GM12878 (cell line): ENCODE data around the gene PRR22. TPM values are rescaled to one million over a fixed set of nuclear protein-coding genes. Genes with fewer than 3 reads are reported as not detected.

Experiments
- ATAC-seq: fragments of 200-7000 bp; cut with Tn5 transposase; 3 replicates; pipeline ENCODE4 v1.9.1; 2020; ENCODE audit warnings: mild to moderate bottlenecking, moderate library complexity
- BruUV-seq: library from RNA; stranded (reverse); fragments of 400-500 nt; replicated peaks from 2 replicates; lab custom pipeline; 2021; lab: Mats Ljungman, UMichigan
- CTCF ChIA-PET: fragments of 300-600 bp; sonication (Branson Sonifier 250); formaldehyde crosslinking; extraction: SDS; loops from one replicate; lab custom pipeline; 2021; ENCODE audit warnings: inconsistent platforms; lab: Yijun Ruan, JAX
- POLR2A ChIA-PET: fragments of 350-600 bp; formaldehyde crosslinking; extraction: SDS; loops from one replicate; lab custom pipeline; 2021; ENCODE audit warnings: inconsistent platforms; lab: Charles Lee
- RAD21 ChIA-PET: fragments of 300-600 bp; sonication (Branson Sonifier 250); formaldehyde crosslinking; loops from one replicate; lab custom pipeline; 2023; ENCODE audit warnings: antibody characterized with exemption; ENCODE audit not compliant: unreplicated experiment; lab: Charles Lee
- SMC1A ChIA-PET: fragments of 300-600 bp; sonication (Branson Sonifier 250); formaldehyde crosslinking; loops from one replicate; lab custom pipeline; 2023; ENCODE audit not compliant: unreplicated experiment, uncharacterized antibody; lab: Charles Lee
- DNase-seq: peaks from one replicate; pipeline ENCODE4 v3.0.0-alpha.2; 2011; ENCODE audit warnings: low read depth, low spot score
- FAIRE-seq: peaks from 3 replicates; lab custom pipeline; 2011; peaks lifted over from hg19 to GRCh38; lab: Jason Lieb, UNC
- H2AFZ ChIP-seq: 2 replicates; pipeline ENCODE4 v1.6.0; 2011; ENCODE audit warnings: low read depth, low read length, control low read depth; ENCODE audit not compliant: control insufficient read depth
- H3K27ac ChIP-seq: 2 replicates; pipeline ENCODE4 v1.5.1; 2011; ENCODE audit warnings: control low read depth; ENCODE audit not compliant: control insufficient read depth, insufficient read depth
- H3K27me3 ChIP-seq, 2 experiments: replicated peaks in 1 of 2; 2 replicates each; pipeline versions ENCODE4 v1.6.0 to v1.6.1; 2011; ENCODE audit warnings: low read length in 1 of 2; ENCODE audit not compliant: control insufficient read depth in 2 of 2, insufficient read depth in 2 of 2
- H3K36me3 ChIP-seq, 2 experiments: 2 replicates each; pipeline ENCODE4 v1.5.1; 2011; ENCODE audit warnings: low read length in 1 of 2; ENCODE audit not compliant: control insufficient read depth in 2 of 2, insufficient read depth in 2 of 2
- H3K4me1 ChIP-seq: 2 replicates; pipeline ENCODE4 v1.6.1; 2011; ENCODE audit warnings: mild to moderate bottlenecking, low read length, moderate library complexity, mixed read lengths; ENCODE audit not compliant: control insufficient read depth, insufficient read depth
- H3K4me2 ChIP-seq: 2 replicates; pipeline ENCODE4 v1.6.0; 2011; ENCODE audit warnings: control low read depth; ENCODE audit not compliant: control insufficient read depth, insufficient read depth
- H3K4me3 ChIP-seq: fragments of 200-600 bp; sonication (generic); 2 replicates; pipeline ENCODE4 v1.5.1; 2016
- H3K79me2 ChIP-seq: 2 replicates; pipeline ENCODE4 v1.6.0; 2011; ENCODE audit warnings: low read length; ENCODE audit not compliant: control insufficient read depth, insufficient read depth
- H3K9ac ChIP-seq: 2 replicates; pipeline ENCODE4 v1.8.0; 2011; ENCODE audit warnings: low read length, control low read depth, mixed read lengths; ENCODE audit not compliant: control insufficient read depth, insufficient read depth
- H3K9me3 ChIP-seq: replicated peaks from 3 replicates; pipeline ENCODE4 v1.5.1; 2011; ENCODE audit warnings: mild to moderate bottlenecking, low read length; ENCODE audit not compliant: control insufficient read depth, insufficient read depth
- H4K20me1 ChIP-seq: 2 replicates; pipeline ENCODE4 v1.6.0; 2011; ENCODE audit not compliant: control insufficient read depth, insufficient read depth
- BHLHE40 ChIP-seq, 2 experiments: fragments of 450-650 bp in 1 of 2; IDR thresholded peaks; 2 replicates each; pipeline ENCODE4 v1.6.1; 2011 to 2017; ENCODE audit warnings: low read depth in 2 of 2, borderline replicate concordance in 1 of 2, improper control_type of control experiment in 1 of 2, low read length in 1 of 2, mild to moderate bottlenecking in 1 of 2
- HCFC1 ChIP-seq: fragments of 150-350 bp; IDR thresholded peaks from 2 replicates; pipeline ENCODE4 v1.6.1; 2014; ENCODE audit warnings: low read length
- HDAC2 ChIP-seq: fragments of 200-600 bp; sonication (generic); IDR thresholded peaks from 2 replicates; pipeline ENCODE4 v1.6.1; 2017
- IKZF2 ChIP-seq, 2 experiments: fragments of 450-650 bp; IDR thresholded peaks; 2 replicates each; pipeline ENCODE4 v1.6.1; 2017; ENCODE audit warnings: mild to moderate bottlenecking in 2 of 2, moderate library complexity in 2 of 2
- KAT2A ChIP-seq: conservative IDR thresholded peaks from 2 replicates; pipeline ENCODE4 v1.6.1; 2011; ENCODE audit warnings: low read depth, low read length; ENCODE audit not compliant: control insufficient read depth
- LARP7 ChIP-seq: fragments of 450-650 bp; IDR thresholded peaks from 2 replicates; pipeline ENCODE4 v1.6.1; 2017; ENCODE audit warnings: mild to moderate bottlenecking
- SIN3A ChIP-seq: IDR thresholded peaks from 2 replicates; pipeline ENCODE4 v1.6.1; 2012; ENCODE audit warnings: low read depth, low read length, improper control_type of control experiment
- SMARCA5 ChIP-seq: fragments of 450-650 bp; IDR thresholded peaks from 2 replicates; pipeline ENCODE4 v1.6.1; 2017; ENCODE audit warnings: mild to moderate bottlenecking
- TCF7 ChIP-seq: IDR thresholded peaks from 2 replicates; pipeline ENCODE4 v1.6.1; 2014; ENCODE audit warnings: antibody characterized with exemption, borderline replicate concordance
- whole genome bisulfite sequencing: methylation state at CpG from one replicate; pipeline ENCODE4 v1.1.6; 2016; ENCODE audit warnings: low lambda C conversion rate; ENCODE audit not compliant: insufficient replicate concordance, insufficient coverage; ENCODE audit errors: missing lambda C conversion rate; 5-methylcytosine and 5-hydroxymethylcytosine counted together
- in situ Hi-C: fragments of 300-500 bp; cut with MboI; formaldehyde crosslinking; loops from 9 replicates; pipeline ENCODE4 v1.14.3; 2018; ENCODE audit warnings: mixed read lengths
- intact Hi-C: fragments of 100-400 bp; cut with micrococcal nuclease; formaldehyde crosslinking; loops from one replicate; pipeline ENCODE4 v1.14.2; 2022; ENCODE audit not compliant: unreplicated experiment
- polyA plus RNA-seq, 11 experiments: library from polyadenylated mRNA; depleted of rRNA in 4 of 11; unstranded in 6 of 11; stranded (reverse) in 5 of 11; fragments of >200 nt; fragmentation: Nextera tagmentation in 4 of 11; fragmentation: Illumina TruSeq in 1 of 11; extraction: Ambion mirVana in 4 of 11; extraction: Trizol in 1 of 11; gene quantifications; 1 replicate in 1 of 11; 2 replicates in 10 of 11; pipeline versions ENCODE4 v1.2.1 to v1.2.3, GENCODE V29; 2011 to 2016; ENCODE audit warnings: inconsistent platforms in 2 of 11, missing spikeins in 2 of 11, low read depth in 1 of 11
- total RNA-seq, 4 experiments: library from RNA; depleted of rRNA in 3 of 4; stranded (reverse); fragments of >200 nt in 3 of 4; fragmentation: Illumina TruSeq in 1 of 4; extraction: Trizol in 1 of 4; gene quantifications; 2 replicates each; pipeline versions ENCODE4 v1.2.1 to v1.2.3, GENCODE V29; 2013 to 2021
- TF ChIP-seq, protein P1 (sequence below): IDR thresholded peaks from 2 replicates; pipeline ENCODE4 v1.6.1; 2011; ENCODE audit warnings: mild to moderate bottlenecking, low read depth, low read length, moderate library complexity; ENCODE audit not compliant: insufficient replicate concordance
- TF ChIP-seq, protein P2 (sequence below): fragments of 450-650 bp; formaldehyde crosslinking; IDR thresholded peaks from 2 replicates; pipeline ENCODE4 v1.4.0; 2022; ENCODE audit warnings: mild to moderate bottlenecking, moderate library complexity

PRR22 gene
- total and polyA plus RNA-seq, 10 of the 15 experiments (the other 5 are each of a cell fraction or from before 2014, with no cell fraction given) = 0.31 to 4.4 (median 1.3) TPM; not detected in 2

DNA sequence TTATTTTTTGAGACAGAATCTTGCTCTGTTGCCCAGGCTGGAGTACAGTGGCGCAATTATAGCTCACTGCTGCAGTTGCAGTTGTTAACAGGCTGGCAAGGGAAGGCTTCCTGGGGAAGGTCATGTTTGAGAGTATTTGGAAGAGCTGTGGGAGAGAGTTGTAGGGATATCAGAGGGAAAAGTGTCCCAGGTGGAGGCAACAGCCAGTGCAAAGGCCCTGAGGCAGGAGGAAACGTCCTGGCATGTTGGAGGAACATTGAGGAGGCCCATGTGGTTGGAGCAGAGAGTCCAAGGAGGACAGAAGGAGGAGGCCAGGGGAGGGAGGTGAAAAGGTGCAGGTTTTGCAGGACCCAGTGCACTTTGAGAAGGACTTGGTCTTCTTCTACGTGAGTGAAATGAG lies 8.6 kb upstream of the PRR22 start:
- POLR2A ChIA-PET = no interaction called here
- Histone ChIP-seq H4K20me1 (no peaks in the 10 kb centered on the region), H3K27me3 (no peaks in the 10 kb centered on the region), H3K36me3 (peaks cover 4 to 8% of the 10 kb centered on the region in 2 experiments; a peak in 3 of 4 replicates), H3K9ac (no peak overlapping the region), H3K4me3 (no peak overlapping the region), H2AFZ (no peak overlapping the region), H3K9me3 (no peaks in the 10 kb centered on the region), H3K27ac (no peak overlapping the region), H3K4me1 (peaks cover 3% of the 10 kb centered on the region; the same call in 1 of the 2 replicates), H3K4me2 (no peak overlapping the region), H3K79me2 (peaks cover 5% of the 10 kb centered on the region)
- intact Hi-C loops = no loop called here
- ATAC-seq = no peak
- CTCF ChIA-PET = interaction anchor here (0.9 to 2.8 kb wide), 4 partner anchors 11 to 245 kb away, joined by 4 to 24 read pairs (median 8); partner anchors contain the start of genes NRTN and RPL36
- RAD21 ChIA-PET = no interaction called here
- in situ Hi-C loops = no loop called here
- no TSS peak for BruUV-seq
- TF ChIP-seq HDAC2 = no peak
- TF ChIP-seq KAT2A = no peak
- no peak for TF ChIP-seq BHLHE40 (IDR thresholded peaks at IDR 0.05; ENCODE audit: borderline replicate concordance in 1 of 2, low read depth in 2 of 2, low read length in 1 of 2)
- TF ChIP-seq LARP7 = no peak
- no peak for TF ChIP-seq HCFC1
- no peak for TF ChIP-seq TCF7
- no peak for TF ChIP-seq IKZF2 (IDR thresholded peaks at IDR 0.05)
- TF ChIP-seq SIN3A = no peak
- TF ChIP-seq, protein P1, sequence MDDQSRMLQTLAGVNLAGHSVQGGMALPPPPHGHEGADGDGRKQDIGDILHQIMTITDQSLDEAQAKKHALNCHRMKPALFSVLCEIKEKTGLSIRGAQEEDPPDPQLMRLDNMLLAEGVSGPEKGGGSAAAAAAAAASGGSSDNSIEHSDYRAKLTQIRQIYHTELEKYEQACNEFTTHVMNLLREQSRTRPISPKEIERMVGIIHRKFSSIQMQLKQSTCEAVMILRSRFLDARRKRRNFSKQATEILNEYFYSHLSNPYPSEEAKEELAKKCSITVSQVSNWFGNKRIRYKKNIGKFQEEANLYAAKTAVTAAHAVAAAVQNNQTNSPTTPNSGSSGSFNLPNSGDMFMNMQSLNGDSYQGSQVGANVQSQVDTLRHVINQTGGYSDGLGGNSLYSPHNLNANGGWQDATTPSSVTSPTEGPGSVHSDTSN = no peak
- TF ChIP-seq, protein P2, sequence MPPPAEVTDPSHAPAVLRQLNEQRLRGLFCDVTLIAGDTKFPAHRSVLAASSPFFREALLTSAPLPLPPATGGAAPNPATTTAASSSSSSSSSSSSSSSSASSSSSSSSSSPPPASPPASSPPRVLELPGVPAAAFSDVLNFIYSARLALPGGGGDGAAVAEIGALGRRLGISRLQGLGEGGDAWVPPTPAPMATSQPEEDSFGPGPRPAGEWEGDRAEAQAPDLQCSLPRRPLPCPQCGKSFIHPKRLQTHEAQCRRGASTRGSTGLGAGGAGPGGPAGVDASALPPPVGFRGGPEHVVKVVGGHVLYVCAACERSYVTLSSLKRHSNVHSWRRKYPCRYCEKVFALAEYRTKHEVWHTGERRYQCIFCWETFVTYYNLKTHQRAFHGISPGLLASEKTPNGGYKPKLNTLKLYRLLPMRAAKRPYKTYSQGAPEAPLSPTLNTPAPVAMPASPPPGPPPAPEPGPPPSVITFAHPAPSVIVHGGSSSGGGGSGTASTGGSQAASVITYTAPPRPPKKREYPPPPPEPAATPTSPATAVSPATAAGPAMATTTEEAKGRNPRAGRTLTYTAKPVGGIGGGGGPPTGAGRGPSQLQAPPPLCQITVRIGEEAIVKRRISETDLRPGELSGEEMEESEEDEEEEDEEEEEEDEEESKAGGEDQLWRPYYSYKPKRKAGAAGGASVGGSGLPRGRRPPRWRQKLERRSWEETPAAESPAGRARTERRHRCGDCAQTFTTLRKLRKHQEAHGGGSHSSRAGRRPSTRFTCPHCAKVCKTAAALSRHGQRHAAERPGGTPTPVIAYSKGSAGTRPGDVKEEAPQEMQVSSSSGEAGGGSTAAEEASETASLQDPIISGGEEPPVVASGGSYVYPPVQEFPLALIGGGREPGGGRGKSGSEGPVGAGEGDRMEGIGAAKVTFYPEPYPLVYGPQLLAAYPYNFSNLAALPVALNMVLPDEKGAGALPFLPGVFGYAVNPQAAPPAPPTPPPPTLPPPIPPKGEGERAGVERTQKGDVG = no peak
- TF ChIP-seq SMARCA5 = no peak
- no peak for FAIRE-seq
- SMC1A ChIA-PET = no interaction called here
- no peak for DNase-seq
- whole genome bisulfite sequencing = 38% methylated on average over 3 of the region's 3 CpGs
